WTC11 (cell line): ENCODE data around the gene SYS1. TPM values are rescaled to one million over a fixed set of nuclear protein-coding genes. Genes with fewer than 3 reads are reported as not detected.
A peak's percentile ranks its signal among the peaks of the same experiment; 100 is the strongest.

Experiments used
- ATAC-seq: fragments of 200-7000 bp; cut with Tn5 transposase; 2 replicates; pipeline ENCODE4 v1.10.0; 2021; ENCODE audit warnings: mild to moderate bottlenecking, moderate library complexity
- CTCF ChIA-PET: fragments of 300-600 bp; sonication (Branson Sonifier 250); formaldehyde crosslinking; loops from one replicate; lab custom pipeline; 2021; ENCODE audit warnings: antibody characterized with exemption; lab: Charles Lee
- POLR2A ChIA-PET: fragments of 350-600 bp; sonication (Branson Sonifier 250); formaldehyde crosslinking; loops from one replicate; lab custom pipeline; 2021; ENCODE audit warnings: antibody characterized with exemption; lab: Charles Lee
- DNase-seq: peaks from one replicate; pipeline ENCODE4 v3.0.0; 2021; ENCODE audit warnings: low spot score
- H3K27ac Mint-ChIP-seq: 2 replicates; pipeline ENCODE4 v1.8.0; 2021; ENCODE audit warnings: mixed read lengths
- H3K27me3 Mint-ChIP-seq: 2 replicates; pipeline ENCODE4 v1.8.0; 2021; ENCODE audit warnings: low read depth, mild to moderate bottlenecking, moderate library complexity, mixed read lengths
- H3K36me3 Mint-ChIP-seq: 2 replicates; pipeline ENCODE4 v1.8.0; 2021; ENCODE audit warnings: mixed read lengths
- H3K4me1 Mint-ChIP-seq: 2 replicates; pipeline ENCODE4 v1.8.0; 2022; ENCODE audit warnings: mixed read lengths
- H3K4me3 Mint-ChIP-seq: 2 replicates; pipeline ENCODE4 v1.8.0; 2021; ENCODE audit warnings: mild to moderate bottlenecking, moderate library complexity, mixed read lengths
- H3K9me3 Mint-ChIP-seq: 2 replicates; pipeline ENCODE4 v1.8.0; 2021; ENCODE audit warnings: mixed read lengths
- AR ChIP-seq: fragments of 250-450 bp; sonication (Bioruptor Pico); IDR thresholded peaks from 2 replicates; pipeline ENCODE4 v1.9.0; 2021; ENCODE audit warnings: mild to moderate bottlenecking
- ATF1 ChIP-seq: sonication (generic); formaldehyde crosslinking; IDR thresholded peaks from 2 replicates; pipeline ENCODE4 v1.8.1; 2023; ENCODE audit warnings: mild to moderate bottlenecking, moderate library complexity, missing genetic modification reagents
- CBFB ChIP-seq: sonication (generic); formaldehyde crosslinking; IDR thresholded peaks from 2 replicates; pipeline ENCODE4 v1.8.1; 2022; ENCODE audit warnings: mild to moderate bottlenecking, low read depth, missing genetic modification reagents
- CREB1 ChIP-seq: sonication (generic); formaldehyde crosslinking; IDR thresholded peaks from 2 replicates; pipeline ENCODE4 v1.8.0; 2023; ENCODE audit warnings: mild to moderate bottlenecking, missing genetic modification reagents
- CREM ChIP-seq: sonication (generic); formaldehyde crosslinking; IDR thresholded peaks from 2 replicates; pipeline ENCODE4 v1.8.1; 2022; ENCODE audit warnings: mild to moderate bottlenecking, missing genetic modification reagents, moderate library complexity
- ETV6 ChIP-seq: sonication (generic); formaldehyde crosslinking; IDR thresholded peaks from 2 replicates; pipeline ENCODE4 v1.8.1; 2022; ENCODE audit warnings: mild to moderate bottlenecking, missing genetic modification reagents
- MYBL2 ChIP-seq: sonication (generic); formaldehyde crosslinking; IDR thresholded peaks from 2 replicates; pipeline ENCODE4 v1.8.1; 2023; ENCODE audit warnings: mild to moderate bottlenecking, moderate library complexity, missing genetic modification reagents
- PRRX2 ChIP-seq: fragments of 250-450 bp; sonication (Bioruptor Pico); IDR thresholded peaks from 2 replicates; pipeline ENCODE4 v1.8.0; 2021; ENCODE audit warnings: mild to moderate bottlenecking
- SMAD3 ChIP-seq: sonication (generic); formaldehyde crosslinking; IDR thresholded peaks from 2 replicates; pipeline ENCODE4 v1.8.0; 2022; ENCODE audit warnings: missing genetic modification reagents, mild to moderate bottlenecking, borderline replicate concordance
- TCF7 ChIP-seq: sonication (generic); formaldehyde crosslinking; IDR thresholded peaks from 2 replicates; pipeline ENCODE4 v1.8.0; 2022; ENCODE audit warnings: mild to moderate bottlenecking, low read depth, missing genetic modification reagents, moderate library complexity
- TEAD1 ChIP-seq: sonication (generic); formaldehyde crosslinking; IDR thresholded peaks from 2 replicates; pipeline ENCODE4 v1.8.0; 2022; ENCODE audit warnings: mild to moderate bottlenecking, missing genetic modification reagents
- USF2 ChIP-seq: sonication (generic); formaldehyde crosslinking; IDR thresholded peaks from 2 replicates; pipeline ENCODE4 v1.8.1; 2023; ENCODE audit warnings: mild to moderate bottlenecking, missing genetic modification reagents, moderate library complexity
- ZNF121 ChIP-seq: sonication (generic); formaldehyde crosslinking; IDR thresholded peaks from 2 replicates; pipeline ENCODE4 v1.8.0; 2023; ENCODE audit warnings: missing genetic modification reagents
- ZNF512 ChIP-seq: sonication (generic); formaldehyde crosslinking; IDR thresholded peaks from 2 replicates; pipeline ENCODE4 v1.8.1; 2022; ENCODE audit warnings: missing genetic modification reagents, borderline replicate concordance
- ZNF532 ChIP-seq: fragments of 250-450 bp; sonication (Bioruptor Pico); IDR thresholded peaks from 2 replicates; pipeline ENCODE4 v1.9.0; 2021; ENCODE audit warnings: mild to moderate bottlenecking, borderline replicate concordance
- total RNA-seq: library from RNA; stranded (reverse); gene quantifications from 3 replicates; pipeline ENCODE4 v1.2.3, GENCODE V29; 2021
- TF ChIP-seq, protein P1 (sequence below): sonication (generic); formaldehyde crosslinking; IDR thresholded peaks from 2 replicates; pipeline ENCODE4 v1.8.1; 2023; ENCODE audit warnings: mild to moderate bottlenecking, missing genetic modification reagents
- TF ChIP-seq, protein P2 (sequence below): fragments of 250-450 bp; sonication (Bioruptor Pico); IDR thresholded peaks from 2 replicates; pipeline ENCODE4 v2.1.2; 2022; ENCODE audit warnings: mild to moderate bottlenecking, moderate library complexity
- TF ChIP-seq, protein P3 (sequence below): sonication (generic); formaldehyde crosslinking; conservative IDR thresholded peaks from 2 replicates; pipeline ENCODE4 v1.8.1; 2022; ENCODE audit warnings: mild to moderate bottlenecking, missing genetic modification reagents
- TF ChIP-seq, protein P4 (sequence below): sonication (generic); formaldehyde crosslinking; IDR thresholded peaks from 2 replicates; pipeline ENCODE4 v1.8.1; 2023; ENCODE audit warnings: mild to moderate bottlenecking, moderate library complexity, missing genetic modification reagents

Gene SYS1
- total RNA-seq, 1 experiment from 2014 or later: 16.4 TPM

DNA sequence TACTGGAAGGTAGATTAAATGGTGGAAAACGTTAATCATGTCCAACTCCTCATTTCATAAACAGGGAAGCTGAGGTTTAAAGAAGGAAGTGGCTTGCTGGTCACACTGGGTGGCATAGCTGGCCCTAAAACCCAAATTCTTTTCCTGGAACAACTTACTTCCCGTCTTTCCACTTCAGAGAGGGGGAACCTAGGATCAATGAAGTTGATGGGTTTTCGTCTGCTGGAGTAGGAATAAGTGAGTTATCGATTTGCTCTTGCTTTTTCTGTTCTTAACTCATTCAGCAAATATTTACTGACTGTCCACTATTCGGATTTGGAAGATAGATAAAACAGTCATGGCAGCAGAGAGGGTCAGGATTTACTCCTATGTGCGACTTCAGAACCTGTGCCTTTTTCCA, 1.2 kb upstream of the SYS1 start (continued):
- TF ChIP-seq, protein P1, sequence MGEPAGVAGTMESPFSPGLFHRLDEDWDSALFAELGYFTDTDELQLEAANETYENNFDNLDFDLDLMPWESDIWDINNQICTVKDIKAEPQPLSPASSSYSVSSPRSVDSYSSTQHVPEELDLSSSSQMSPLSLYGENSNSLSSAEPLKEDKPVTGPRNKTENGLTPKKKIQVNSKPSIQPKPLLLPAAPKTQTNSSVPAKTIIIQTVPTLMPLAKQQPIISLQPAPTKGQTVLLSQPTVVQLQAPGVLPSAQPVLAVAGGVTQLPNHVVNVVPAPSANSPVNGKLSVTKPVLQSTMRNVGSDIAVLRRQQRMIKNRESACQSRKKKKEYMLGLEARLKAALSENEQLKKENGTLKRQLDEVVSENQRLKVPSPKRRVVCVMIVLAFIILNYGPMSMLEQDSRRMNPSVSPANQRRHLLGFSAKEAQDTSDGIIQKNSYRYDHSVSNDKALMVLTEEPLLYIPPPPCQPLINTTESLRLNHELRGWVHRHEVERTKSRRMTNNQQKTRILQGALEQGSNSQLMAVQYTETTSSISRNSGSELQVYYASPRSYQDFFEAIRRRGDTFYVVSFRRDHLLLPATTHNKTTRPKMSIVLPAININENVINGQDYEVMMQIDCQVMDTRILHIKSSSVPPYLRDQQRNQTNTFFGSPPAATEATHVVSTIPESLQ (CRISPR knock-in tag): no peak
- TF ChIP-seq ZNF532 (CRISPR knock-in tag) (no peak), AR (CRISPR knock-in tag) (no peak), ZNF121 (CRISPR knock-in tag) (no peak), CBFB (CRISPR knock-in tag) (no peak), TCF7 (CRISPR knock-in tag) (no peak), TEAD1 (CRISPR knock-in tag) (no peak)

- DNase-seq: no peak
- Mint-ChIP-seq H3K4me3 (peak overlapping the region; percentile 97), H3K36me3 (no peaks in the 10 kb centered on the region; the same call in none of the 2 replicates), H3K27ac (no peak overlapping the region), H3K4me1 (peaks cover 17% of the 10 kb centered on the region), H3K9me3 (no peaks in the 10 kb centered on the region), H3K27me3 (no peaks in the 10 kb centered on the region)
- no peak for ATAC-seq
- POLR2A ChIA-PET: interaction anchor here (0.5 to 3.0 kb wide), 11 partner anchors 10 to 204 kb away, joined by 3 to 11 read pairs (median 6); partner anchors contain the start of genes PIGT and SDC4
- CTCF ChIA-PET: interaction anchor here (0.6 to 8.3 kb wide), 48 partner anchors 8 to 1997 kb away, joined by 3 to 152 read pairs (median 5); partner anchors contain the start of genes DBNDD2, MATN4, PIGT and SDC4
- TF ChIP-seq CREB1 (CRISPR knock-in tag): no peak
- TF ChIP-seq ETV6: no peak
- no peak for TF ChIP-seq SMAD3
- TF ChIP-seq, protein P2, sequence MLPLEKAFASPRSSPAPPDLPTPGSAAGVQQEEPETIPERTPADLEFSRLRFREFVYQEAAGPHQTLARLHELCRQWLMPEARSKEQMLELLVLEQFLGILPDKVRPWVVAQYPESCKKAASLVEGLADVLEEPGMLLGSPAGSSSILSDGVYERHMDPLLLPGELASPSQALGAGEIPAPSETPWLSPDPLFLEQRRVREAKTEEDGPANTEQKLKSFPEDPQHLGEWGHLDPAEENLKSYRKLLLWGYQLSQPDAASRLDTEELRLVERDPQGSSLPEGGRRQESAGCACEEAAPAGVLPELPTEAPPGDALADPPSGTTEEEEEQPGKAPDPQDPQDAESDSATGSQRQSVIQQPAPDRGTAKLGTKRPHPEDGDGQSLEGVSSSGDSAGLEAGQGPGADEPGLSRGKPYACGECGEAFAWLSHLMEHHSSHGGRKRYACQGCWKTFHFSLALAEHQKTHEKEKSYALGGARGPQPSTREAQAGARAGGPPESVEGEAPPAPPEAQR (CRISPR knock-in tag): no peak
- no peak for TF ChIP-seq USF2 (CRISPR knock-in tag)
- no peak for TF ChIP-seq CREM (CRISPR knock-in tag)
- no peak for TF ChIP-seq MYBL2
- TF ChIP-seq, protein P3, sequence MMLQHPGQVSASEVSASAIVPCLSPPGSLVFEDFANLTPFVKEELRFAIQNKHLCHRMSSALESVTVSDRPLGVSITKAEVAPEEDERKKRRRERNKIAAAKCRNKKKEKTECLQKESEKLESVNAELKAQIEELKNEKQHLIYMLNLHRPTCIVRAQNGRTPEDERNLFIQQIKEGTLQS (CRISPR knock-in tag): no peak
- TF ChIP-seq ZNF512 (CRISPR knock-in tag): no peak
- TF ChIP-seq PRRX2 (CRISPR knock-in tag): no peak
- no peak for TF ChIP-seq ATF1
- TF ChIP-seq, protein P4, sequence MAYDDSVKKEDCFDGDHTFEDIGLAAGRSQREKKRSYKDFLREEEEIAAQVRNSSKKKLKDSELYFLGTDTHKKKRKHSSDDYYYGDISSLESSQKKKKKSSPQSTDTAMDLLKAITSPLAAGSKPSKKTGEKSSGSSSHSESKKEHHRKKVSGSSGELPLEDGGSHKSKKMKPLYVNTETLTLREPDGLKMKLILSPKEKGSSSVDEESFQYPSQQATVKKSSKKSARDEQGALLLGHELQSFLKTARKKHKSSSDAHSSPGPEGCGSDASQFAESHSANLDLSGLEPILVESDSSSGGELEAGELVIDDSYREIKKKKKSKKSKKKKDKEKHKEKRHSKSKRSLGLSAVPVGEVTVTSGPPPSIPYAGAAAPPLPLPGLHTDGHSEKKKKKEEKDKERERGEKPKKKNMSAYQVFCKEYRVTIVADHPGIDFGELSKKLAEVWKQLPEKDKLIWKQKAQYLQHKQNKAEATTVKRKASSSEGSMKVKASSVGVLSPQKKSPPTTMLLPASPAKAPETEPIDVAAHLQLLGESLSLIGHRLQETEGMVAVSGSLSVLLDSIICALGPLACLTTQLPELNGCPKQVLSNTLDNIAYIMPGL (CRISPR knock-in tag): no peak
Measured at GRCh38 chr20:45363611-45364492, 896 bp downstream of the SYS1 start.
